ENCODE data around the gene MAGEB10.
"Not testable (repeated sequence)": the region's sequence is repeated elsewhere in the genome, so short reads cannot be mapped to it uniquely, and the experiment has no call there.

MAGEB10 gene, protein sequence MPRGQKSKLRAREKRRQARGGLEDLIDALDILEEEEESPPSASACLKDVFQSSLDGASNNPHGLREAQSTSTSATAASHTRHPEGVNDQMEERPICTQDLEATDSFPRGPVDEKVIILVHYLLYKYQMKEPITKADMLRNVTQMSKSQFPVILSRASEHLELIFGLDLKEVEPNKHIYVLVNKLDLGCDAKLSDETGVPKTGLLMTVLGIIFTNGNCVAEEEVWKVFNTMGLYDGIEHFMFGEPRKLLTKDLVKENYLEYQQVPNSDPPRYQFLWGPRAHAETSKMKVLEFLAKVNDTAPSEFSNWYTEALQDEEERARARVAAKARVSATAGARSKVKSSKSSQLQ

GRCh38 chrX:27807690-27808089 is at the start of gene MAGEB10:
TSS of gene MAGEB10 (plus strand) at chrX:27807990. CDS start at chrX:27821307, 13,317 bp downstream.
- Histone ChIP-seq H3K36me3 (ENCODE audit: control insufficient read depth, insufficient read depth, low read length) (no peaks in the 10 kb centered on the region), H3K4me3 (ENCODE audit: low read length) (no peak within 1 kb of the TSS), H3K4me1 (ENCODE audit: control insufficient read depth, insufficient read depth, low read length) (no peaks in the 10 kb centered on the region), H3K9me3 (ENCODE audit: control insufficient read depth, low read length) (no peaks in the 10 kb centered on the region), H3K27me3 (ENCODE audit: control insufficient read depth, insufficient read depth, low read length) (no peaks in the 10 kb centered on the region), H3K9ac (ENCODE audit: low read length) (no peak within 1 kb of the TSS)

- H3K4me1 ChIP-seq (ENCODE audit: control insufficient read depth, insufficient read depth, low read length) = no peaks in the 10 kb centered on the region
- H3K4me3 ChIP-seq (ENCODE audit: low read length) = no peak overlapping the region
- no peaks in the 10 kb centered on the region for H3K9me3 ChIP-seq (ENCODE audit: control insufficient read depth, low read length)
- H3K9ac ChIP-seq (ENCODE audit: low read length) = no peak overlapping the region
- H3K36me3 ChIP-seq (ENCODE audit: control insufficient read depth, insufficient read depth, low read length) = no peaks in the 10 kb centered on the region
- no peaks in the 10 kb centered on the region for H3K27me3 ChIP-seq (ENCODE audit: control insufficient read depth, insufficient read depth, low read length)
Observed at GRCh38 chrX:27765718-27766117, 42.1 kb upstream of the MAGEB10 start.

GRCh38 chrX:27767387-27767786 is 40.4 kb upstream of the MAGEB10 start:
- Histone ChIP-seq H3K9me3 (ENCODE audit: control insufficient read depth, low read length) (no peaks in the 10 kb centered on the region), H3K9ac (ENCODE audit: low read length) (no peak overlapping the region), H3K4me3 (ENCODE audit: low read length) (no peak overlapping the region), H3K36me3 (ENCODE audit: control insufficient read depth, insufficient read depth, low read length) (no peaks in the 10 kb centered on the region), H3K4me1 (ENCODE audit: control insufficient read depth, insufficient read depth, low read length) (no peaks in the 10 kb centered on the region), H3K27me3 (ENCODE audit: control insufficient read depth, insufficient read depth, low read length) (no peaks in the 10 kb centered on the region)

GRCh38 chrX:27775984-27776383 is 31.8 kb upstream of the MAGEB10 start:
- H3K9ac ChIP-seq (ENCODE audit: low read length) = no peak overlapping the region
- H3K27me3 ChIP-seq (ENCODE audit: control insufficient read depth, insufficient read depth, low read length) = no peaks in the 10 kb centered on the region
- no peaks in the 10 kb centered on the region for H3K36me3 ChIP-seq (ENCODE audit: control insufficient read depth, insufficient read depth, low read length)
- no peak overlapping the region for H3K4me3 ChIP-seq (ENCODE audit: low read length)
- H3K9me3 ChIP-seq (ENCODE audit: control insufficient read depth, low read length) = no peaks in the 10 kb centered on the region
- H3K4me1 ChIP-seq (ENCODE audit: control insufficient read depth, insufficient read depth, low read length) = no peaks in the 10 kb centered on the region

GRCh38 chrX:27796640-27797257 is 11.0 kb upstream of the MAGEB10 start:
- Histone ChIP-seq H3K27me3 (ENCODE audit: control insufficient read depth, insufficient read depth, low read length) (no peaks in the 10 kb centered on the region), H3K36me3 (ENCODE audit: control insufficient read depth, insufficient read depth, low read length) (no peaks in the 10 kb centered on the region), H3K9ac (ENCODE audit: low read length) (no peak overlapping the region), H3K4me3 (ENCODE audit: low read length) (no peak overlapping the region), H3K9me3 (ENCODE audit: control insufficient read depth, low read length) (no peaks in the 10 kb centered on the region), H3K4me1 (ENCODE audit: control insufficient read depth, insufficient read depth, low read length) (no peaks in the 10 kb centered on the region)

DNA sequence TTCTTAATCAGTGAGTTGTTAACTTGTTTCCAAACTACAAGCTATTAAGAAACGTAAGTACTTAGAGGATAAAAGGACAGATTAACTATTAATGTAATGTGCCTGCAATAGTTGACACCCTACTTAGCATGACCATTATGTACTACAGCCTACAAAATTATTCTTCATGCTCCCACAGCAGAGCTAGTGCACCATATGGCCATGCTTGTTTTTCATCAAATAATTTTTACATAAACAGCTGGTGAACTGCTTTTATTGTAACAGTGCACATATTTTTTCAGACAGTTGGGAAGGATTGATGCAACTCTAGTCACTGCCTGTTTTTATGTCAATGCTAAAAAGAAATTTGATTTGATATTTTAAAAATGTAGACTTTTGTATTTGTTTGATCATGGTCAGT is 10.2 kb upstream of the MAGEB10 start:
- H3K36me3 ChIP-seq (ENCODE audit: control insufficient read depth, insufficient read depth, low read length) = no peaks in the 10 kb centered on the region
- no peak overlapping the region for H3K4me3 ChIP-seq (ENCODE audit: low read length)
- no peaks in the 10 kb centered on the region for H3K9me3 ChIP-seq (ENCODE audit: control insufficient read depth, low read length)
- no peak overlapping the region for H3K9ac ChIP-seq (ENCODE audit: low read length)
- H3K4me1 ChIP-seq (ENCODE audit: control insufficient read depth, insufficient read depth, low read length) = no peaks in the 10 kb centered on the region
- H3K27me3 ChIP-seq (ENCODE audit: control insufficient read depth, insufficient read depth, low read length) = no peaks in the 10 kb centered on the region

GRCh38 chrX:27808226-27808625 is 436 bp downstream of the MAGEB10 start:
- Histone ChIP-seq H3K4me3 (ENCODE audit: low read length) (no peak overlapping the region), H3K9me3 (ENCODE audit: control insufficient read depth, low read length) (no peaks in the 10 kb centered on the region), H3K27me3 (ENCODE audit: control insufficient read depth, insufficient read depth, low read length) (no peaks in the 10 kb centered on the region), H3K36me3 (ENCODE audit: control insufficient read depth, insufficient read depth, low read length) (no peaks in the 10 kb centered on the region), H3K4me1 (ENCODE audit: control insufficient read depth, insufficient read depth, low read length) (no peaks in the 10 kb centered on the region), H3K9ac (ENCODE audit: low read length) (no peak overlapping the region)

DNA sequence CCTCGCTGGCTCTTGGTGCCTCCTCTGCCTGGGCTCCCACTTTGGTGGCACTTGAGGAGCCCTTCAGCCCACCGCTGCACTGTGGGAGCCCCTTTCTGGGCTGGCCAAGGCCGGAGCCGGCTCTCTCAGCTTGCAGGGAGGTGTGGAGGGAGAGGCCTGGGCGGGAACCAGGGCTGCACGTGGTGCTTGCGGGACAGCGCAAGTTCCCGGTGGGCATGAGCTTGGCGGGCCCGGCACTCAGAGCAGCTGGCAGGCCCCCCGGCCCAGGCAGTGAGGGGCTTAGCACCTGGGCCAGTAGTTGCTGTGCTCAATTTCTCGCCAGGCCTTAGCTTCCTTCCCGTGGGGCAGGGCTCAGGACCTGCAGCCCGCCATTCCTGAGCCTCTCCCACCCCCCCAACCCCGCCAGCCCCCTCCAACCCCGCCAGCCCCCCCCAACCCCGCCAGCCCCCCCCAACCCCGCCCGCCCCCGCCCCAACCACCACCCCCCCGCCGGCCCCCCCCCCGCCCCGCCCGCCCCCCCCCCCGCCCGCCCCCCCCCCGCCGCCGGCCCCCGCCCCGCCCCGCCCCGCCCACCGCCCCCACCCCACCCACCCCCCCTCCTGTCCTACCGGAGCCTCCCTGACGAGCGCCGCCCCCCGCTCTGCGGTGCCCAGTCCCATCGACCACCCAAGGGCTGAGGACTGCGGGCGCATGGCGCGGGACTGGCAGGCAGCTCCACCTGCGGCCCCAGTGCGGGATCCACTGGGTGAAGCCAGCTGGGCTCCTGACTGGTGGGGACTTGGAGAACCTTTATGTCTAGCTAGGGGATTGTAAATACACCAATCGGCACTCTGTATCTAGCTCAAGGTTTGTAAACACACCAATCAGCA is 1.4 kb downstream of the MAGEB10 start:
- not testable (repeated sequence) for H3K9ac ChIP-seq (ENCODE audit: low read length); H3K4me1 ChIP-seq (ENCODE audit: control insufficient read depth, insufficient read depth, low read length); H3K27me3 ChIP-seq (ENCODE audit: control insufficient read depth, insufficient read depth, low read length); H3K36me3 ChIP-seq (ENCODE audit: control insufficient read depth, insufficient read depth, low read length); H3K9me3 ChIP-seq (ENCODE audit: control insufficient read depth, low read length); H3K4me3 ChIP-seq (ENCODE audit: low read length)

DNA sequence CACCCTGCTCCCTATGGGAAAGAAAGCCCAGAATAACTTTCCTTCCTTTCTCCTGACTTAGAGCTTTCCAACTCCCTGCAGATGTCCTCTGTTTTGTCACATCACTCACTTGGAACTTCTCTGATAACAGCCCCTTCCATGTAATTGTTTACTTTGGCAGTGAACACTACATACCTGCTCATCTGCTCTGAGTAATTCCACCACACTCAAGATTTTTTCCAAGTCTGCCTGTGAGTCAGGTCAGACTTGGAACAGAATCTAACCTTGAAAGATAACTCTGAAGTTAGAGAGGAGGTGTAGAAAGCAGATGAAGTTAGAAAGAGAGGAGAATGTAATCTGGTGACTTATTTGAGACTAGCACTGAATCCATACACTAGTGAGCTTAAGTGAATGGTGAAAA is 7.4 kb downstream of the MAGEB10 start:
- Histone ChIP-seq H3K4me3 (ENCODE audit: low read length) (no peak overlapping the region), H3K36me3 (ENCODE audit: control insufficient read depth, insufficient read depth, low read length) (no peaks in the 10 kb centered on the region), H3K27me3 (ENCODE audit: control insufficient read depth, insufficient read depth, low read length) (no peaks in the 10 kb centered on the region), H3K9ac (ENCODE audit: low read length) (no peak overlapping the region), H3K9me3 (ENCODE audit: control insufficient read depth, low read length) (no peaks in the 10 kb centered on the region), H3K4me1 (ENCODE audit: control insufficient read depth, insufficient read depth, low read length) (no peaks in the 10 kb centered on the region)

- Histone ChIP-seq H3K9ac (ENCODE audit: low read length) (no peak overlapping the region), H3K36me3 (ENCODE audit: control insufficient read depth, insufficient read depth, low read length) (no peaks in the 10 kb centered on the region), H3K4me1 (ENCODE audit: control insufficient read depth, insufficient read depth, low read length) (no peaks in the 10 kb centered on the region), H3K27me3 (ENCODE audit: control insufficient read depth, insufficient read depth, low read length) (no peaks in the 10 kb centered on the region), H3K9me3 (ENCODE audit: control insufficient read depth, low read length) (no peaks in the 10 kb centered on the region), H3K4me3 (ENCODE audit: low read length) (no peak overlapping the region)
Observed at GRCh38 chrX:27823812-27824211, 16.0 kb downstream of the MAGEB10 start.

- H3K9ac ChIP-seq (ENCODE audit: low read length) = no peak overlapping the region
- H3K36me3 ChIP-seq (ENCODE audit: control insufficient read depth, insufficient read depth, low read length) = no peaks in the 10 kb centered on the region
- H3K4me1 ChIP-seq (ENCODE audit: control insufficient read depth, insufficient read depth, low read length) = no peaks in the 10 kb centered on the region
- H3K27me3 ChIP-seq (ENCODE audit: control insufficient read depth, insufficient read depth, low read length) = no peaks in the 10 kb centered on the region
- no peak overlapping the region for H3K4me3 ChIP-seq (ENCODE audit: low read length)
- no peaks in the 10 kb centered on the region for H3K9me3 ChIP-seq (ENCODE audit: control insufficient read depth, low read length)
Observed at GRCh38 chrX:27838185-27838584, 30.4 kb downstream of the MAGEB10 start.

GRCh38 chrX:27840881-27841280 is 33.1 kb downstream of the MAGEB10 start:
- Histone ChIP-seq H3K4me3 (ENCODE audit: low read length) (no peak overlapping the region), H3K9ac (ENCODE audit: low read length) (no peak overlapping the region), H3K4me1 (ENCODE audit: control insufficient read depth, insufficient read depth, low read length) (no peaks in the 10 kb centered on the region), H3K36me3 (ENCODE audit: control insufficient read depth, insufficient read depth, low read length) (no peaks in the 10 kb centered on the region), H3K27me3 (ENCODE audit: control insufficient read depth, insufficient read depth, low read length) (no peaks in the 10 kb centered on the region), H3K9me3 (ENCODE audit: control insufficient read depth, low read length) (no peaks in the 10 kb centered on the region)
